Stimulated activated CD4-positive, alpha-beta T cell treated with anti-CD3 and anti-CD28 coated beads, Interleukin-12 subunit alpha, Interleukin-12 subunit beta, amount 100 ng/mL, for 24 hours (primary cell): Measurements from ENCODE around the gene PIK3R3.

Source experiments
- DNase-seq, 2 experiments: peaks; one replicate each; pipeline ENCODE4 v3.0.0-alpha.2; 2020; ENCODE audit warnings: low read depth in 2 of 2

PIK3R3 gene

GRCh38 chr1:46157916-46158311 lies 25.5 kb upstream of the PIK3R3 start:
- DNase-seq: no peak

- no peak for DNase-seq
Measured at GRCh38 chr1:46153732-46154131, 21.3 kb upstream of the PIK3R3 start.

- no peak for DNase-seq
Measured at GRCh38 chr1:46153228-46153627, 20.8 kb upstream of the PIK3R3 start.

GRCh38 chr1:46152016-46152415 lies 19.6 kb upstream of the PIK3R3 start:
- DNase-seq: no peak

- DNase-seq: no peak
Measured at GRCh38 chr1:46150085-46150484, 17.7 kb upstream of the PIK3R3 start.

- no peak for DNase-seq
Measured at GRCh38 chr1:46148318-46148717, 15.9 kb upstream of the PIK3R3 start.

- no peak for DNase-seq
Measured at GRCh38 chr1:46137916-46138315, 5.5 kb upstream of the PIK3R3 start.

- no peak for DNase-seq
Measured at GRCh38 chr1:46136711-46137110, 4.3 kb upstream of the PIK3R3 start.

GRCh38 chr1:46134660-46135331 lies 2.4 kb upstream of the PIK3R3 start:
- no peak for DNase-seq

GRCh38 chr1:46133781-46134350 lies 1.4 kb upstream of the PIK3R3 start:
- DNase-seq: no peak

- no peak for DNase-seq
Measured at GRCh38 chr1:46133181-46133658, 791 bp upstream of the PIK3R3 start.

GRCh38 chr1:46131712-46132528 lies 509 bp downstream of the PIK3R3 start:
- DNase-seq: peak in 1 of 2 experiments; percentile 13

GRCh38 chr1:46131093-46131492 lies 1.3 kb downstream of the PIK3R3 start:
- no peak for DNase-seq

GRCh38 chr1:46130606-46131005 lies 1.8 kb downstream of the PIK3R3 start:
- DNase-seq: no peak

GRCh38 chr1:46130121-46130520 lies 2.3 kb downstream of the PIK3R3 start:
- DNase-seq: no peak

- DNase-seq: no peak
Measured at GRCh38 chr1:46128344-46128743, 4.1 kb downstream of the PIK3R3 start.

GRCh38 chr1:46118856-46119255 lies 13.6 kb downstream of the PIK3R3 start:
- DNase-seq: no peak

GRCh38 chr1:46117810-46118494 lies 14.5 kb downstream of the PIK3R3 start:
- no peak for DNase-seq

GRCh38 chr1:46114925-46115603 lies 17.4 kb downstream of the PIK3R3 start:
- no peak for DNase-seq

GRCh38 chr1:46113948-46114347 lies 18.5 kb downstream of the PIK3R3 start:
- no peak for DNase-seq

GRCh38 chr1:46112108-46112507 lies 20.3 kb downstream of the PIK3R3 start:
- no peak for DNase-seq

- DNase-seq: no peak
Measured at GRCh38 chr1:46110521-46110920, 21.9 kb downstream of the PIK3R3 start.
